SU-DHL-6 (cell line): ENCODE results near the gene SIRT6.

Experiments used
- EZH2phosphoT487 ChIP-seq: fragments of 200-600 bp; sonication (generic), shearing (Covaris generic); conservative IDR thresholded peaks from 2 replicates; pipeline ENCODE4 v1.6.1; 2018; ENCODE audit warnings: mild to moderate bottlenecking, antibody characterized with exemption, low read length, moderate library complexity, mixed read lengths
- TF ChIP-seq, protein P1 (sequence below): fragments of 200-600 bp; sonication (generic); IDR thresholded peaks from one replicate; pipeline ENCODE4 v1.5.1; 2017; ENCODE audit warnings: antibody characterized with exemption, mild to moderate bottlenecking, low read length, moderate library complexity; ENCODE audit not compliant: insufficient read depth, poor library complexity, severe bottlenecking

DNA sequence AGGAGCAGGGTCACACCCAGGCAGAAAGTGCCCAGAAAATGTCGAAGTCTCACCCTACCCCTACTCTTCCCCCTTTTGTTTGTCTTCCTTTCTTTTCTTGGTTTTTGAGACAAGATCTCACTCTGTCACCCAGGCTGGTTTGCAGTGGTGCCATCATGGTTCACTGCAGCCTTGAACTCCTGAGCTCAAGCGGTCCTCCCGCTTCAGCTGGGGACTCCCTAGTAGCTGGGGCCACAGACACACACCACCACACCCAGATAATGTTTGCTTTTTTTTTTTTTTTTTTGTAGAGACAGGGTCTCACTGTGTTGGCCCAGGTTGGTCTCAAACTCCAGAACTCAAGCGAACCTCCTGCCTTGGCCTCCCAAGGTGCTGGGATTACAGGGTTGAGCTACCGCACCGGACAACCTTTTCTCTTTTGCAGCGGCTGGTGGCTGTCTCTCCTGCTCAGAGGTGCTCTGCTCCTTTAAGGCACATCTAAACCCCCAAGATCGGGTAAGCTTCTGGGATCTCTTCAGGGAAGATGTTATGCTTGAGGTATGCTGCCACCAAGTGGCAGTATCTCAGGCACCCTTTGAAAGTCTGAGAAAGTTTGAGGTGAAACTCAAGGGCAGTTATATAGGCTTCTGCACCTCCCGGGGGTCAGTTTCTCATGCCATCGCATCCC is 24.6 kb upstream of the SIRT6 start:
- TF ChIP-seq, protein P1, sequence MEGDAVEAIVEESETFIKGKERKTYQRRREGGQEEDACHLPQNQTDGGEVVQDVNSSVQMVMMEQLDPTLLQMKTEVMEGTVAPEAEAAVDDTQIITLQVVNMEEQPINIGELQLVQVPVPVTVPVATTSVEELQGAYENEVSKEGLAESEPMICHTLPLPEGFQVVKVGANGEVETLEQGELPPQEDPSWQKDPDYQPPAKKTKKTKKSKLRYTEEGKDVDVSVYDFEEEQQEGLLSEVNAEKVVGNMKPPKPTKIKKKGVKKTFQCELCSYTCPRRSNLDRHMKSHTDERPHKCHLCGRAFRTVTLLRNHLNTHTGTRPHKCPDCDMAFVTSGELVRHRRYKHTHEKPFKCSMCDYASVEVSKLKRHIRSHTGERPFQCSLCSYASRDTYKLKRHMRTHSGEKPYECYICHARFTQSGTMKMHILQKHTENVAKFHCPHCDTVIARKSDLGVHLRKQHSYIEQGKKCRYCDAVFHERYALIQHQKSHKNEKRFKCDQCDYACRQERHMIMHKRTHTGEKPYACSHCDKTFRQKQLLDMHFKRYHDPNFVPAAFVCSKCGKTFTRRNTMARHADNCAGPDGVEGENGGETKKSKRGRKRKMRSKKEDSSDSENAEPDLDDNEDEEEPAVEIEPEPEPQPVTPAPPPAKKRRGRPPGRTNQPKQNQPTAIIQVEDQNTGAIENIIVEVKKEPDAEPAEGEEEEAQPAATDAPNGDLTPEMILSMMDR: peak; percentile 22
- no peak for TF ChIP-seq EZH2phosphoT487
